Sigmoid colon (tissue), 4 donors: Measurements from ENCODE around the gene PAOX.

ENCODE experiments used
- EP300 ChIP-seq, 4 donors: sonication (generic); formaldehyde crosslinking; IDR thresholded peaks; one replicate each; pipeline ENCODE4 v1.6.1; 2017; ENCODE audit warnings: antibody characterized with exemption in 4 of 4
- POLR2A ChIP-seq, 2 donors: fragments of 450-650 bp; IDR thresholded peaks; one replicate each; pipeline ENCODE4 v1.6.1; 2016; ENCODE audit warnings: antibody characterized with exemption in 2 of 2, mild to moderate bottlenecking in 2 of 2, moderate library complexity in 2 of 2
- POLR2AphosphoS5 ChIP-seq, 4 donors: sonication (generic); formaldehyde crosslinking; IDR thresholded peaks; one replicate each; pipeline ENCODE4 v1.6.1; 2017; ENCODE audit warnings: antibody characterized with exemption in 4 of 4

GRCh38 chr10:133405844-133406527 lies 26.9 kb downstream of the PAOX start:
- TF ChIP-seq POLR2A (IDR thresholded peaks at IDR 0.05), result no peak
- no peak for TF ChIP-seq POLR2AphosphoS5 (IDR thresholded peaks at IDR 0.05)
- no peak for TF ChIP-seq EP300 (IDR thresholded peaks at IDR 0.05)
